HEK293 (cell line): ENCODE measurements around the gene ARHGAP10.

Experiments used
- CTCF ChIA-PET: fragments of 350-600 bp; formaldehyde crosslinking; extraction: SDS; loops from one replicate; lab custom pipeline; 2021; ENCODE audit warnings: antibody characterized with exemption; lab: Yijun Ruan, JAX
- POLR2A ChIA-PET: fragments of 300-600 bp; formaldehyde crosslinking; extraction: SDS; loops from one replicate; lab custom pipeline; 2020; ENCODE audit warnings: antibody characterized with exemption, inconsistent platforms; lab: Yijun Ruan, JAX
- H3K27ac ChIP-seq: fragments of 200-500 bp; sonication (Bioruptor generic); 2 replicates; pipeline ENCODE4 v1.5.1; 2014; ENCODE audit warnings: low read depth, low read length, control low read depth, inconsistent platforms; ENCODE audit errors: extremely low read depth
- H3K36me3 ChIP-seq, 2 experiments: fragments of 200-500 bp in 1 of 2; sonication (Bioruptor generic) in 1 of 2; 1 replicate in 1 of 2; 2 replicates in 1 of 2; pipeline ENCODE4 v1.5.1; 2014 to 2017; ENCODE audit warnings: inconsistent platforms in 2 of 2, low read length in 2 of 2; ENCODE audit not compliant: control insufficient read depth in 2 of 2, insufficient read depth in 1 of 2
- H3K4me1 ChIP-seq: fragments of 200-500 bp; sonication (Bioruptor generic); 2 replicates; pipeline ENCODE4 v1.5.1; 2014; ENCODE audit warnings: mild to moderate bottlenecking, low read length, inconsistent platforms; ENCODE audit not compliant: control insufficient read depth, insufficient read depth
- H3K4me3 ChIP-seq: 2 replicates; pipeline ENCODE4 v1.5.1; 2011; ENCODE audit warnings: low read depth, mild to moderate bottlenecking, control low read depth, low read length, moderate library complexity
- H3K9me3 ChIP-seq: fragments of 200-500 bp; sonication (Bioruptor generic); 2 replicates; pipeline ENCODE4 v1.5.1; 2014; ENCODE audit warnings: low read depth, low read length, inconsistent platforms; ENCODE audit not compliant: control insufficient read depth, insufficient read depth
- AEBP2 ChIP-seq: fragments of 450-650 bp; formaldehyde crosslinking; IDR thresholded peaks from 2 replicates; pipeline ENCODE4 v1.5.1; 2016; ENCODE audit warnings: missing biosample characterization, missing genetic modification characterization, borderline replicate concordance
- EGR2 ChIP-seq: fragments of 450-650 bp; formaldehyde crosslinking; IDR thresholded peaks from 2 replicates; pipeline ENCODE4 v1.5.1; 2016; ENCODE audit warnings: low read depth, missing biosample characterization, missing genetic modification characterization
- GLI2 ChIP-seq: fragments of 450-650 bp; formaldehyde crosslinking; IDR thresholded peaks from 2 replicates; pipeline ENCODE4; 2017; ENCODE audit warnings: missing biosample characterization, missing genetic modification characterization, low read depth, borderline replicate concordance
- HOXA7 ChIP-seq: sonication (generic); formaldehyde crosslinking; IDR thresholded peaks from 2 replicates; pipeline ENCODE4 v1.8.1; 2022; ENCODE audit warnings: missing genetic modification reagents, borderline replicate concordance
- HOXC10 ChIP-seq: sonication (generic); formaldehyde crosslinking; IDR thresholded peaks from 2 replicates; pipeline ENCODE4 v1.8.1; 2023; ENCODE audit warnings: mild to moderate bottlenecking, missing genetic modification reagents
- KLF8 ChIP-seq: fragments of 450-650 bp; formaldehyde crosslinking; IDR thresholded peaks from 2 replicates; pipeline ENCODE4 v1.5.1; 2016; ENCODE audit warnings: missing biosample characterization, missing genetic modification characterization
- MEIS1 ChIP-seq: sonication (generic); formaldehyde crosslinking; IDR thresholded peaks from 2 replicates; pipeline ENCODE4 v1.8.1; 2022; ENCODE audit warnings: missing genetic modification reagents, mild to moderate bottlenecking, borderline replicate concordance
- OVOL3 ChIP-seq: fragments of 450-650 bp; formaldehyde crosslinking; IDR thresholded peaks from 2 replicates; pipeline ENCODE4 v1.5.1; 2016; ENCODE audit warnings: missing biosample characterization, missing genetic modification characterization
- PRDM4 ChIP-seq: fragments of 450-650 bp; formaldehyde crosslinking; IDR thresholded peaks from 2 replicates; pipeline ENCODE4 v1.5.1; 2017; ENCODE audit warnings: missing biosample characterization, missing genetic modification characterization
- SALL2 ChIP-seq: fragments of 450-650 bp; formaldehyde crosslinking; IDR thresholded peaks from 2 replicates; pipeline ENCODE4 v1.5.0; 2017; ENCODE audit warnings: missing biosample characterization, mild to moderate bottlenecking, missing genetic modification characterization, borderline replicate concordance
- TCF7L2 ChIP-seq: IDR thresholded peaks from 2 replicates; pipeline ENCODE4 v1.6.1; 2011; ENCODE audit warnings: low read depth, mild to moderate bottlenecking, inconsistent platforms, low read length, moderate library complexity, borderline replicate concordance
- WT1 ChIP-seq: fragments of 450-650 bp; formaldehyde crosslinking; IDR thresholded peaks from 2 replicates; pipeline ENCODE4 v1.5.1; 2016; ENCODE audit warnings: missing biosample characterization, missing genetic modification characterization
- YY1 ChIP-seq: fragments of 450-650 bp; formaldehyde crosslinking; IDR thresholded peaks from 2 replicates; pipeline ENCODE4 v1.5.1; 2018; ENCODE audit warnings: missing biosample characterization, missing genetic modification characterization
- ZFHX2 ChIP-seq: fragments of 450-650 bp; formaldehyde crosslinking; conservative IDR thresholded peaks from 2 replicates; pipeline ENCODE4 v1.5.1; 2016; ENCODE audit warnings: missing biosample characterization, missing genetic modification characterization
- ZFP37 ChIP-seq: fragments of 450-650 bp; formaldehyde crosslinking; IDR thresholded peaks from 2 replicates; pipeline ENCODE4 v1.5.1; 2016; ENCODE audit warnings: missing biosample characterization, missing genetic modification characterization
- ZFP41 ChIP-seq: fragments of 450-650 bp; formaldehyde crosslinking; IDR thresholded peaks from 2 replicates; pipeline ENCODE4 v1.5.1; 2016; ENCODE audit warnings: missing biosample characterization, missing genetic modification characterization, borderline replicate concordance
- ZFP69B ChIP-seq: fragments of 450-650 bp; formaldehyde crosslinking; IDR thresholded peaks from 2 replicates; pipeline ENCODE4 v1.5.1; 2016; ENCODE audit warnings: missing biosample characterization, missing genetic modification characterization
- ZIC2 ChIP-seq: fragments of 450-650 bp; formaldehyde crosslinking; IDR thresholded peaks from 2 replicates; pipeline ENCODE4 v1.5.1; 2016; ENCODE audit warnings: missing biosample characterization, missing genetic modification characterization
- ZNF138 ChIP-seq: fragments of 450-650 bp; formaldehyde crosslinking; IDR thresholded peaks from 2 replicates; pipeline ENCODE4 v1.5.1; 2016; ENCODE audit warnings: missing biosample characterization, missing genetic modification characterization, borderline replicate concordance
- ZNF16 ChIP-seq: fragments of 450-650 bp; formaldehyde crosslinking; IDR thresholded peaks from 2 replicates; pipeline ENCODE4 v1.5.1; 2016; ENCODE audit warnings: low read depth, missing biosample characterization, missing genetic modification characterization
- ZNF169 ChIP-seq: fragments of 450-650 bp; formaldehyde crosslinking; IDR thresholded peaks from 2 replicates; pipeline ENCODE4 v1.5.1; 2016; ENCODE audit warnings: missing biosample characterization, missing genetic modification characterization
- ZNF214 ChIP-seq: fragments of 450-650 bp; formaldehyde crosslinking; IDR thresholded peaks from 2 replicates; pipeline ENCODE4 v1.5.1; 2017; ENCODE audit warnings: missing biosample characterization, mild to moderate bottlenecking, missing genetic modification characterization, borderline replicate concordance
- ZNF221 ChIP-seq: fragments of 450-650 bp; formaldehyde crosslinking; IDR thresholded peaks from 2 replicates; pipeline ENCODE4 v1.5.1; 2017; ENCODE audit warnings: missing biosample characterization, missing genetic modification characterization, borderline replicate concordance
- ZNF341 ChIP-seq: fragments of 450-650 bp; formaldehyde crosslinking; IDR thresholded peaks from 2 replicates; pipeline ENCODE4; 2016; ENCODE audit warnings: low read depth, missing biosample characterization, missing genetic modification characterization
- ZNF354C ChIP-seq: fragments of 450-650 bp; formaldehyde crosslinking; IDR thresholded peaks from 2 replicates; pipeline ENCODE4 v1.5.1; 2016; ENCODE audit warnings: missing biosample characterization, missing genetic modification characterization, low read depth, borderline replicate concordance
- ZNF37A ChIP-seq: fragments of 450-650 bp; IDR thresholded peaks from 2 replicates; pipeline ENCODE4 v1.5.1; 2018; ENCODE audit warnings: missing biosample characterization, missing genetic modification characterization
- ZNF404 ChIP-seq: fragments of 450-650 bp; formaldehyde crosslinking; IDR thresholded peaks from 2 replicates; pipeline ENCODE4 v1.5.1; 2017; ENCODE audit warnings: missing biosample characterization, missing genetic modification characterization
- ZNF416 ChIP-seq: fragments of 450-650 bp; formaldehyde crosslinking; IDR thresholded peaks from 2 replicates; pipeline ENCODE4 v1.5.1; 2016; ENCODE audit warnings: missing biosample characterization, missing genetic modification characterization
- ZNF48 ChIP-seq: fragments of 450-650 bp; formaldehyde crosslinking; IDR thresholded peaks from 2 replicates; pipeline ENCODE4 v1.5.1; 2016; ENCODE audit warnings: missing biosample characterization, missing genetic modification characterization
- ZNF585B ChIP-seq: fragments of 450-650 bp; formaldehyde crosslinking; IDR thresholded peaks from 2 replicates; pipeline ENCODE4 v1.5.1; 2016; ENCODE audit warnings: missing biosample characterization, missing genetic modification characterization
- ZNF654 ChIP-seq: fragments of 450-650 bp; formaldehyde crosslinking; IDR thresholded peaks from 2 replicates; pipeline ENCODE4 v1.5.1; 2016; ENCODE audit warnings: low read depth, missing biosample characterization, missing genetic modification characterization
- ZNF660 ChIP-seq: fragments of 450-650 bp; IDR thresholded peaks from 2 replicates; pipeline ENCODE4 v1.5.1; 2018; ENCODE audit warnings: missing biosample characterization, mild to moderate bottlenecking, missing genetic modification characterization
- ZNF677 ChIP-seq: fragments of 450-650 bp; IDR thresholded peaks from 2 replicates; pipeline ENCODE4 v1.5.0; 2018; ENCODE audit warnings: missing biosample characterization, mild to moderate bottlenecking, missing genetic modification characterization, moderate library complexity
- ZNF707 ChIP-seq: fragments of 450-650 bp; formaldehyde crosslinking; IDR thresholded peaks from 2 replicates; pipeline ENCODE4 v1.5.1; 2016; ENCODE audit warnings: missing biosample characterization, missing genetic modification characterization
- ZNF747 ChIP-seq: fragments of 450-650 bp; formaldehyde crosslinking; IDR thresholded peaks from 2 replicates; pipeline ENCODE4 v1.5.1; 2016; ENCODE audit warnings: missing biosample characterization, missing genetic modification characterization
- ZSCAN5A ChIP-seq: fragments of 450-650 bp; formaldehyde crosslinking; IDR thresholded peaks from 2 replicates; pipeline ENCODE4 v1.5.1; 2016; ENCODE audit warnings: missing biosample characterization, missing genetic modification characterization
- ZXDB ChIP-seq: fragments of 450-650 bp; formaldehyde crosslinking; IDR thresholded peaks from 2 replicates; pipeline ENCODE4 v1.5.1; 2016; ENCODE audit warnings: missing biosample characterization, missing genetic modification characterization

ARHGAP10 gene

GRCh38 chr4:147730333-147730732 is 1.6 kb upstream of the ARHGAP10 start:
- Histone ChIP-seq H3K36me3 (no peaks in the 10 kb centered on the region), H3K9me3 (no peaks in the 10 kb centered on the region), H3K27ac (no peak overlapping the region), H3K4me1 (peaks cover 12% of the 10 kb centered on the region), H3K4me3 (no peak overlapping the region)
- POLR2A ChIA-PET = no interaction called here
- CTCF ChIA-PET = interaction anchor here (0.6 to 2.5 kb wide), 4 partner anchors 22 to 464 kb away, joined by 3 to 7 read pairs (median 3); no protein-coding TSS in a partner anchor
- no peak for TF ChIP-seq WT1
- TF ChIP-seq ZNF169 (tag by site-specific recombination) = no peak
- TF ChIP-seq AEBP2 (tag by site-specific recombination) = no peak
- no peak for TF ChIP-seq ZFP37 (tag by site-specific recombination)
- TF ChIP-seq ZNF48 (tag by site-specific recombination) = no peak
- no peak for TF ChIP-seq ZSCAN5A (tag by site-specific recombination)
- no peak for TF ChIP-seq ZNF707
- no peak for TF ChIP-seq HOXA7
- TF ChIP-seq HOXC10 = no peak
- TF ChIP-seq ZIC2 (tag by site-specific recombination) = 0 out of 2 replicates have a peak, but pooled peaks have one; percentile 32
- no peak for TF ChIP-seq GLI2 (tag by site-specific recombination)
- TF ChIP-seq ZFHX2 (tag by site-specific recombination) = peak; percentile 82
- no peak for TF ChIP-seq ZNF354C (tag by site-specific recombination)
- TF ChIP-seq OVOL3 (tag by site-specific recombination) = no peak
- TF ChIP-seq ZFP69B (tag by site-specific recombination) = no peak
- no peak for TF ChIP-seq ZNF138
- TF ChIP-seq ZNF660 (tag by site-specific recombination) = no peak
- TF ChIP-seq ZNF747 = no peak
- no peak for TF ChIP-seq ZXDB (tag by site-specific recombination)
- TF ChIP-seq ZNF16 (tag by site-specific recombination) = no peak
- no peak for TF ChIP-seq ZNF585B (tag by site-specific recombination)
- TF ChIP-seq TCF7L2 = peak; percentile 58; the same call in 1 of the 2 replicates
- TF ChIP-seq ZNF404 (tag by site-specific recombination) = no peak
- peak; percentile 85 for TF ChIP-seq EGR2 (tag by site-specific recombination)
- TF ChIP-seq ZNF677 = no peak
- no peak for TF ChIP-seq ZNF654
- TF ChIP-seq SALL2 (tag by site-specific recombination) = no peak
- TF ChIP-seq PRDM4 (tag by site-specific recombination) = 0 out of 2 replicates have a peak, but pooled peaks have one; percentile 26
- no peak for TF ChIP-seq ZNF37A (tag by site-specific recombination)
- no peak for TF ChIP-seq ZNF214 (tag by site-specific recombination)
- TF ChIP-seq YY1 = no peak
- TF ChIP-seq ZNF221 (tag by site-specific recombination) = no peak
- TF ChIP-seq MEIS1 (CRISPR knock-in tag) = no peak
- no peak for TF ChIP-seq KLF8 (tag by site-specific recombination)
- TF ChIP-seq ZNF341 = 0 out of 2 replicates have a peak, but pooled peaks have one; percentile 15
- TF ChIP-seq ZNF416 (tag by site-specific recombination) = no peak
- TF ChIP-seq ZFP41 (tag by site-specific recombination) = no peak
